Mucosa of rectum (tissue), 2 donors: ENCODE results near the gene RICTOR.
A peak's percentile ranks its signal among the peaks of the same experiment; 100 is the strongest.
"Not testable (repeated sequence)": the region's sequence is repeated elsewhere in the genome, so short reads cannot be mapped to it uniquely, and the experiment has no call there.

Source experiments
- H3K27ac ChIP-seq, 2 donors: one replicate each; pipeline ENCODE4 v1.7.0; 2013; ENCODE audit warnings: inconsistent platforms in 2 of 2, low read depth in 2 of 2, low read length in 2 of 2
- H3K27me3 ChIP-seq, 2 donors: one replicate each; pipeline ENCODE4 v1.7.0; 2013; ENCODE audit warnings: low read length in 2 of 2; ENCODE audit not compliant: control insufficient read depth in 2 of 2, insufficient read depth in 2 of 2
- H3K36me3 ChIP-seq, 2 donors: one replicate each; pipeline ENCODE4 v1.7.0; 2013; ENCODE audit warnings: low read length in 2 of 2; ENCODE audit not compliant: control insufficient read depth in 2 of 2, insufficient read depth in 2 of 2
- H3K4me1 ChIP-seq, 2 donors: one replicate each; pipeline ENCODE4 v1.7.0; 2013; ENCODE audit warnings: low read length in 2 of 2, mild to moderate bottlenecking in 1 of 2; ENCODE audit not compliant: control insufficient read depth in 2 of 2, insufficient read depth in 2 of 2
- H3K4me3 ChIP-seq, 2 donors: one replicate each; pipeline ENCODE4 v1.7.0; 2013; ENCODE audit warnings: low read length in 2 of 2
- H3K9ac ChIP-seq, 2 donors: one replicate each; pipeline ENCODE4 v1.7.0; 2013; ENCODE audit warnings: low read length in 2 of 2, low read depth in 1 of 2, mild to moderate bottlenecking in 1 of 2
- H3K9me3 ChIP-seq, 2 donors: one replicate each; pipeline ENCODE4 v1.7.0; 2013; ENCODE audit warnings: low read length in 2 of 2; ENCODE audit not compliant: control insufficient read depth in 2 of 2
- donor health status: healthy.
- donor health status: Normal muscosa, but diverticular disease.

Gene RICTOR

GRCh38 chr5:39059064-39059463, 15.1 kb downstream of the RICTOR start:
- Histone ChIP-seq H3K4me3 (no peak overlapping the region), H3K27me3 (no peaks in the 10 kb centered on the region), H3K27ac (no peak overlapping the region), H3K9me3 (no peaks in the 10 kb centered on the region), H3K36me3 (no peaks in the 10 kb centered on the region), H3K9ac (no peak overlapping the region), H3K4me1 (peaks cover 0 to 15% of the 10 kb centered on the region in 2 donors)

DNA sequence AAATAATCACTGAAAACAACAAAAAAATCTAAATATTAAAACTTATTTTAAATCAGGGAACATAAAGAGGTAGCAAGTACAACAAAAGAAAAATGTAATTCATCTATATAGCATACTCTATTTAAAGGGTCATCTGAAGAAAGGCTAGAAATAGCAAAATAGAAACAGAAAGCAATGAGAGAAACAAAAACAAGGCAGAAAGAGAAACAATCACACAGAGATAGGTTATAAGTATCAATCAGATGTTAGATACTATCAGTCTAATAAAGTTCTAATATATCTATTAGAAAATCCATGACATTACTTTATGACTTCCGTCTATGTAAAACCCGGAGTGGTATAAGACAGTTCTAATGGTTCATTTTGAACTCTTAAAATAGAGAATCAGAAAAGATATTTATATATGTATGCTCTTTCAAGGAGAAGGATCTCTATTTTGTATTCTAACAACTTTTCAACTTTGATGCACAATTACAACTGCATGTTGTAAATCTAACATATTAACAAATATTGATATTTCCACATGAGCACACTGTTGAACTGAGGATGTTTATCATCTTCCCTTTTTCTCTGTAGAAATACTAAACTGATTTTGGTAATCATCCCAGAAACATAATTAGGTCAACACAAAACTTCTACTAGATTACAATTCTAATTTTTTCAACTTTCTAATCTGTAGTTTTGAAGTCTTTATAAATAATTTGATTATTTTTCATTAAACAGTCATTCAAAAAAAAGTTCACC, 15.8 kb downstream of the RICTOR start:
- H3K9ac ChIP-seq = no peak overlapping the region
- no peaks in the 10 kb centered on the region for H3K36me3 ChIP-seq
- no peak overlapping the region for H3K27ac ChIP-seq
- H3K9me3 ChIP-seq = no peaks in the 10 kb centered on the region
- no peaks in the 10 kb centered on the region for H3K27me3 ChIP-seq
- H3K4me3 ChIP-seq = peak overlapping the region in 1 of 2 donors; percentile 27
- peaks cover 0 to 13% of the 10 kb centered on the region in 2 donors for H3K4me1 ChIP-seq

- Histone ChIP-seq H3K9me3 (no peaks in the 10 kb centered on the region), H3K4me1 (peaks cover 0 to 7% of the 10 kb centered on the region in 2 donors), H3K9ac (no peak overlapping the region), H3K36me3 (no peaks in the 10 kb centered on the region), H3K4me3 (peak overlapping the region in 1 of 2 donors; percentile 27), H3K27ac (no peak overlapping the region), H3K27me3 (no peaks in the 10 kb centered on the region)
Observed at GRCh38 chr5:39057734-39058133, 16.5 kb downstream of the RICTOR start.

DNA sequence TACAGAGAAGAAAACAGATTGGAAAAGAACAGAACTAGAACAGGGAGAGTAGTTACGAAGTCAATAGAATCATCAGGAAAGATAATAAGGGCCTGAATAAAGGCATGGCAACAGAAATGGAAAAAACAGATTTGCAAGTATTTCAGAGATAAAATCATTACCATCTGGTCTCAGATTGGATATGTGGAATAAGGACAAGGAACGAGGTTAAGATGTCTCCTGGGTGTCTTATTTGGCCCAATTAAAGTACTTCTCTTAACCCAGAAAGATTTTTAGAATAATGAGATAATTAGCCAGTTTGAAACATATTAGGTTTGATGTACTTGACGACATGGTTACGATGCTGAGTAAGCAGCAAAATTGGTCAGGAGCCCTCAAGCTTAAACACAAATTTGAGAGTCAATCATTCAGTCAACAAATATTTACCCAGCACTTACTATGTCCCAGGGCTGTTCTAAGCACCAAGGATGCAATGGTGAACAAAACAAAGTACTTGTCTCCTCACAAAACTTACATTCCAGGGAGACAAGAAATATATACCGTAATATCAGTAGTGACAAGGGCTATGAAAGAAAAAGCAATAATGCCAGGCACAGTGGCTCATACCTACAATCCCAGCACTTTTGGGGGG, 18.3 kb downstream of the RICTOR start:
- no peak overlapping the region for H3K27ac ChIP-seq
- no peaks in the 10 kb centered on the region for H3K9me3 ChIP-seq
- no peak overlapping the region for H3K9ac ChIP-seq
- no peak overlapping the region for H3K4me3 ChIP-seq
- H3K27me3 ChIP-seq = no peaks in the 10 kb centered on the region
- H3K36me3 ChIP-seq = no peaks in the 10 kb centered on the region
- peaks cover 0 to 4% of the 10 kb centered on the region in 2 donors for H3K4me1 ChIP-seq

DNA sequence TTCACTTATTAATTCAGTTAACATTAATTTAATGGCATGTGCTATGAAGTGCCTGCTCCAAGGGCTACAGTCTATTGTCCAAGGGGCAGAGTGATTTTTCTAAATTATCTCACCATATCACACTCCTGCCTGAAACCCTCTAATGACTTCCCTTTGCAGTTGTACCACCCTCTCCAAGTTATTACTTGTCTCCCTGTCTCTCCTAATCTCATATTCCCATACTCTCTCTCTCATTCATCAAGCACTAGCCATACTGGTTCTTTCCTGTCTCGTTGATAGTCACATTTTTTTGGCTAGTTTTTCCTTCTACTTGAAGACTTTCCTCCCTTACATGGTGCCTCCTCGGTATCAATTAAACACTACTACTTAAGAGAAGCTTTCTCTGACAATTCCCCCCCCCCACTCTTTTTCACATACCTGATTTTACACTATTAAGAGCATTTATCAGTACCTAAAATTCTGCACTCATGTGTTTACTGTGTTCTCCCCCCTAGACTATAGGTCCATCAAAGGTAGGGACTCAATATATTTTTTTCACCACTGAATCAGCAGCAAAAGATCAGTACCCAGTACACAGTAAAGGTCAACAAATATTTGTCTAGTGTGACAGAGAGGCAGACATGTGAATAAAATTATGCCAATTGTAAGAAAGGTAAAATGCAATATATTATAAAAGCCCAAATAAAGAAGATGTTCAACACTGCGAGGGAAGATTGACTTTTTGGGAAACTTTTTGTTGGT, 19.0 kb downstream of the RICTOR start:
- Histone ChIP-seq H3K4me3 (no peak overlapping the region), H3K27ac (no peak overlapping the region), H3K9ac (no peak overlapping the region), H3K4me1 (peaks cover 0 to 4% of the 10 kb centered on the region in 2 donors), H3K9me3 (no peaks in the 10 kb centered on the region), H3K36me3 (no peaks in the 10 kb centered on the region), H3K27me3 (no peaks in the 10 kb centered on the region)

DNA sequence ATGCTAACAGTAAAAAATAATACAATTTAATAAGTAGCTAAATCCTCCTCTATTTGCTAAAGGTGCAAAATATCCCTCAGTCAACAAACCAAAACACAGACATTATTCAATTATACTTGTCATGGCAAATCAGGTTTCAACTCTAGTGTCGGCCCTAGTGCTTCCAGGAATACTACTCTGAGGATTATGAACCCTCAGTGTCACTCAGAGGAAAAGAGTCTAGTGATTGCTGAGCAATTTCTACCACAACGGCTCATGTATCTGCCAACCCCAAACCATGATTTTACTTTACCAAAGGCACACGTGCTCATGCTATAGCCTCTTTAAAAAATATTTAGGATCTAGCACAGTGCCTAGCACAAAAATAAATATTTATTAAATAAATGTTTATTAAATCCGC, 21.0 kb downstream of the RICTOR start:
- H3K9me3 ChIP-seq = no peaks in the 10 kb centered on the region
- H3K27ac ChIP-seq = no peak overlapping the region
- H3K4me1 ChIP-seq = peaks cover 0 to 4% of the 10 kb centered on the region in 2 donors

GRCh38 chr5:39052141-39052540, 22.1 kb downstream of the RICTOR start:
- H3K27ac ChIP-seq = no peak overlapping the region
- no peaks in the 10 kb centered on the region for H3K27me3 ChIP-seq
- H3K36me3 ChIP-seq = no peaks in the 10 kb centered on the region
- H3K9me3 ChIP-seq = no peaks in the 10 kb centered on the region
- no peak overlapping the region for H3K9ac ChIP-seq
- H3K4me1 ChIP-seq = no peaks in the 10 kb centered on the region
- H3K4me3 ChIP-seq = no peak overlapping the region

More for the DNA sequence above, 21.0 kb downstream of the RICTOR start:
- no peaks in the 10 kb centered on the region for H3K36me3 ChIP-seq
- H3K9ac ChIP-seq = no peak overlapping the region
- H3K4me3 ChIP-seq = no peak overlapping the region
- H3K27me3 ChIP-seq = no peaks in the 10 kb centered on the region

DNA sequence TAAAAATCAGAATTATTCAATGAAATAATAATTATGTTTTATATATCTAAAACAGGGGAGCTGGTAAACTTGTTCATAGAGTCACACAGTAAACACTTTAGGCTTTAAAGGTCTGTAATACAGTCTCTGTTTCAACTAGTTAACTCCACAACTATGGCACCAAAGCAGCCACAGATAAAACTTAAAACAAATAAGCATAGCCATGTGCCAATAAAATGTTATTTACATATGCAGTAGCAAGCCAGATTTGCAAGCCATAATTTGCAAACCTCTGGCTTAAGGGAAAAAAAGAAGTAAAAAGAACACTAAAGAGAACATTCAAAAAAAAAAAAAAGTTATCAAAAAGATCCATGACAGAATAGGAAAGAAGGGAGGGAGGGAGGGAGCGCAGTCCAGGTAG, 24.9 kb downstream of the RICTOR start:
- H3K9ac ChIP-seq = no peak overlapping the region
- H3K4me1 ChIP-seq = no peaks in the 10 kb centered on the region
- no peaks in the 10 kb centered on the region for H3K27me3 ChIP-seq
- H3K9me3 ChIP-seq = no peaks in the 10 kb centered on the region
- H3K36me3 ChIP-seq = no peaks in the 10 kb centered on the region
- no peak overlapping the region for H3K4me3 ChIP-seq
- H3K27ac ChIP-seq = no peak overlapping the region

- H3K4me3 ChIP-seq = no peak overlapping the region
- H3K4me1 ChIP-seq = no peaks in the 10 kb centered on the region
- no peak overlapping the region for H3K27ac ChIP-seq
- H3K36me3 ChIP-seq = no peaks in the 10 kb centered on the region
- H3K9ac ChIP-seq = no peak overlapping the region
- H3K9me3 ChIP-seq = no peaks in the 10 kb centered on the region
- no peaks in the 10 kb centered on the region for H3K27me3 ChIP-seq
Observed at GRCh38 chr5:39040875-39041274, 33.3 kb downstream of the RICTOR start.

DNA sequence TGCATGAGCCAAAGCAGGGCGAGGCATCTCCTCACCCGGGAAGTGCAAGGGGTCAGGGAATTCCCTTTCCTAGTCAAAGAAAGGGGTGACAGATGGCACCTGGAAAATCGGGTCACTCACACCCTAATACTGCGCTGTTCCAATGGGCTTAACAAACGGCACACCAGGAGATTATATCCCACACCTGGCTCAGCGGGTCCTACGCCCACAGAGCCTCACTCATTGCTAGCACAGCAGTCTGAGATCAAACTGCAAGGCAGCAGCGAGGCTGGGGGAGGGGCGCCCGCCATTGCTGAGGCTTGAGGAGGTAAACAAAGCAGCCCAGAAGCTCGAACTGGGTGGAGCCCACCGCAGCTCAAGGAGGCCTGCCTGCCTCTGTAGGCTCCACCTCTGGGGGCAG, 39.7 kb downstream of the RICTOR start:
- not testable (repeated sequence) for H3K4me1 ChIP-seq, H3K27me3 ChIP-seq, H3K4me3 ChIP-seq, H3K27ac ChIP-seq, H3K9ac ChIP-seq, H3K9me3 ChIP-seq, H3K36me3 ChIP-seq
